ENCODE measurements around the gene IDI1.

GRCh38 chr10:1026578-1026977, 22.3 kb downstream of the IDI1 start:
- TF ChIP-seq EZH2 (IDR thresholded peaks at IDR 0.05; ENCODE audit: borderline replicate concordance, insufficient read depth, low read depth, low read length, poor library complexity, severe bottlenecking), result no peak
- TF ChIP-seq, protein P1, sequence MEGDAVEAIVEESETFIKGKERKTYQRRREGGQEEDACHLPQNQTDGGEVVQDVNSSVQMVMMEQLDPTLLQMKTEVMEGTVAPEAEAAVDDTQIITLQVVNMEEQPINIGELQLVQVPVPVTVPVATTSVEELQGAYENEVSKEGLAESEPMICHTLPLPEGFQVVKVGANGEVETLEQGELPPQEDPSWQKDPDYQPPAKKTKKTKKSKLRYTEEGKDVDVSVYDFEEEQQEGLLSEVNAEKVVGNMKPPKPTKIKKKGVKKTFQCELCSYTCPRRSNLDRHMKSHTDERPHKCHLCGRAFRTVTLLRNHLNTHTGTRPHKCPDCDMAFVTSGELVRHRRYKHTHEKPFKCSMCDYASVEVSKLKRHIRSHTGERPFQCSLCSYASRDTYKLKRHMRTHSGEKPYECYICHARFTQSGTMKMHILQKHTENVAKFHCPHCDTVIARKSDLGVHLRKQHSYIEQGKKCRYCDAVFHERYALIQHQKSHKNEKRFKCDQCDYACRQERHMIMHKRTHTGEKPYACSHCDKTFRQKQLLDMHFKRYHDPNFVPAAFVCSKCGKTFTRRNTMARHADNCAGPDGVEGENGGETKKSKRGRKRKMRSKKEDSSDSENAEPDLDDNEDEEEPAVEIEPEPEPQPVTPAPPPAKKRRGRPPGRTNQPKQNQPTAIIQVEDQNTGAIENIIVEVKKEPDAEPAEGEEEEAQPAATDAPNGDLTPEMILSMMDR (IDR thresholded peaks at IDR 0.05), result no peak
